ENCODE measurements around the gene DIABLO. TPM values are rescaled to one million over a fixed set of nuclear protein-coding genes. Genes with fewer than 3 reads are reported as not detected.

DIABLO gene
- total RNA-seq, 6 donors from 2014 or later = 27.2 to 61.8 (median 42.1) TPM

DNA sequence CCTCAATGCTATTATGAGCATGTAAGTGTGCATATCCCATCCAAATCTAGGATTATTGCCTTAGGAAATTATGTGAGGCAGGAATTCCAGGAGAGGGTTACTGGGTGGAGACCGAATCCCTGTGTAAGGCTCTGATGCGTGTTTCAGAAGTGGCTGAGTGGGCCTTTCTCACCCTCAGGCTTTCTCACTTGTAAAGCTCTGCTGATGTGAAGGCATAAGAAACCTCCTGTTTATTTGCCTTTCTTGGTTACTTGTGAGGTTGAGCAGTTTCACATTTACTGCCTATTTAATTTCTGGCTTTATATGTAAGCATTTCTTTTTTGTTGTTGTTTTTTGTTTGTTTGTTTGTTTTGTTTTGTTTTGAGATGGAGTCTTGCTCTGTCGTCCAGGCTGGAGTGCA lies 62.9 kb downstream of the DIABLO start:
- Histone ChIP-seq H3K4me1 (no peaks in the 10 kb centered on the region), H3K27ac (no peak overlapping the region), H3K36me3 (no peaks in the 10 kb centered on the region), H3K4me3 (no peak overlapping the region), H3K27me3 (no peaks in the 10 kb centered on the region), H3K9me3 (no peaks in the 10 kb centered on the region)
- TF ChIP-seq EP300 (IDR thresholded peaks at IDR 0.05) (no peak), POLR2AphosphoS5 (IDR thresholded peaks at IDR 0.05) (no peak), POLR2A (IDR thresholded peaks at IDR 0.05) (no peak)
- TF ChIP-seq, protein P1, sequence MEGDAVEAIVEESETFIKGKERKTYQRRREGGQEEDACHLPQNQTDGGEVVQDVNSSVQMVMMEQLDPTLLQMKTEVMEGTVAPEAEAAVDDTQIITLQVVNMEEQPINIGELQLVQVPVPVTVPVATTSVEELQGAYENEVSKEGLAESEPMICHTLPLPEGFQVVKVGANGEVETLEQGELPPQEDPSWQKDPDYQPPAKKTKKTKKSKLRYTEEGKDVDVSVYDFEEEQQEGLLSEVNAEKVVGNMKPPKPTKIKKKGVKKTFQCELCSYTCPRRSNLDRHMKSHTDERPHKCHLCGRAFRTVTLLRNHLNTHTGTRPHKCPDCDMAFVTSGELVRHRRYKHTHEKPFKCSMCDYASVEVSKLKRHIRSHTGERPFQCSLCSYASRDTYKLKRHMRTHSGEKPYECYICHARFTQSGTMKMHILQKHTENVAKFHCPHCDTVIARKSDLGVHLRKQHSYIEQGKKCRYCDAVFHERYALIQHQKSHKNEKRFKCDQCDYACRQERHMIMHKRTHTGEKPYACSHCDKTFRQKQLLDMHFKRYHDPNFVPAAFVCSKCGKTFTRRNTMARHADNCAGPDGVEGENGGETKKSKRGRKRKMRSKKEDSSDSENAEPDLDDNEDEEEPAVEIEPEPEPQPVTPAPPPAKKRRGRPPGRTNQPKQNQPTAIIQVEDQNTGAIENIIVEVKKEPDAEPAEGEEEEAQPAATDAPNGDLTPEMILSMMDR (IDR thresholded peaks at IDR 0.05) = no peak
- ATAC-seq (ENCODE audit: low FRiP score in 2 of 2) = no peak
- no peak for DNase-seq
- WGBS, 2 donors = 79 to 81% methylated on average over 3 of the region's 3 CpGs

DNA sequence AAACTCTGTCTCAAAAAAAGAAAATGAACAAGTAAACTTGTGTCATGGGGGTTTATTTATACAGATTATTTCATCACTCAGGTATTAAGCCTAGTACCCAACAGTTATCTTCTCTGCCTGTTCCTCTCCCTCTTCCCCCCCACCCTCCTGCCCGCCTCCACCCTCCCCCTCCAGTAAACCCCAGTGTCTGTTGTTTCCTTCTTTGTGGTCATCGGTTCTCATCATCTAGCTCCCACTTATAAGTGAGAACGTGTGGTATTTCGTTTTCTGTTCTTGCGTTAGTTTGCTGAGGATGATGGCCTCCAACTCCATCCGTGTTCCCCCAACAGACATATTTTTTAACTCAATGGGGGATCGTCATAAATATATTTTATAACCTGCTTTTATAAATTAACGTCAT lies 64.2 kb downstream of the DIABLO start:
- ATAC-seq (ENCODE audit: low FRiP score in 2 of 2) (no peak), DNase-seq (no peak)
- Histone ChIP-seq H3K4me3 (no peak overlapping the region), H3K27ac (no peak overlapping the region), H3K9me3 (no peaks in the 10 kb centered on the region), H3K36me3 (no peaks in the 10 kb centered on the region), H3K4me1 (no peaks in the 10 kb centered on the region), H3K27me3 (no peaks in the 10 kb centered on the region)
- TF ChIP-seq, protein P1 (IDR thresholded peaks at IDR 0.05) = no peak
- TF ChIP-seq EP300 (IDR thresholded peaks at IDR 0.05) (no peak), POLR2AphosphoS5 (IDR thresholded peaks at IDR 0.05) (no peak), POLR2A (IDR thresholded peaks at IDR 0.05) (no peak)
- 54 to 62% methylated on average over 8 of the region's 8 CpGs for WGBS, 2 donors

- H3K27me3 ChIP-seq = no peaks in the 10 kb centered on the region
- DNase-seq = no peak
- no peaks in the 10 kb centered on the region for H3K9me3 ChIP-seq
- no peaks in the 10 kb centered on the region for H3K4me1 ChIP-seq
- no peak for ATAC-seq (ENCODE audit: low FRiP score in 2 of 2)
- no peak overlapping the region for H3K27ac ChIP-seq
- H3K36me3 ChIP-seq = no peaks in the 10 kb centered on the region
- 85 to 86% methylated on average over 11 of the region's 11 CpGs for WGBS, 2 donors
- TF ChIP-seq, protein P1 (IDR thresholded peaks at IDR 0.05) = no peak
- TF ChIP-seq POLR2A (IDR thresholded peaks at IDR 0.05) (no peak), POLR2AphosphoS5 (IDR thresholded peaks at IDR 0.05) (no peak), EP300 (IDR thresholded peaks at IDR 0.05) (no peak)
- H3K4me3 ChIP-seq = no peak overlapping the region
These were observed 65.1 kb downstream of the DIABLO start for GRCh38 chr12:122160761-122161160.

- Histone ChIP-seq H3K27ac (no peak overlapping the region), H3K4me3 (no peak overlapping the region), H3K36me3 (no peaks in the 10 kb centered on the region), H3K9me3 (no peaks in the 10 kb centered on the region), H3K4me1 (no peaks in the 10 kb centered on the region), H3K27me3 (no peaks in the 10 kb centered on the region)
- TF ChIP-seq, protein P1 (IDR thresholded peaks at IDR 0.05) = no peak
- TF ChIP-seq POLR2A (IDR thresholded peaks at IDR 0.05) (no peak), POLR2AphosphoS5 (IDR thresholded peaks at IDR 0.05) (no peak), EP300 (IDR thresholded peaks at IDR 0.05) (no peak)
- WGBS, 2 donors = 62 to 72% methylated on average over 4 of the region's 4 CpGs
- DNase-seq (no peak), ATAC-seq (ENCODE audit: low FRiP score in 2 of 2) (no peak)
These were observed 66.0 kb downstream of the DIABLO start for GRCh38 chr12:122159882-122160281.

DNA sequence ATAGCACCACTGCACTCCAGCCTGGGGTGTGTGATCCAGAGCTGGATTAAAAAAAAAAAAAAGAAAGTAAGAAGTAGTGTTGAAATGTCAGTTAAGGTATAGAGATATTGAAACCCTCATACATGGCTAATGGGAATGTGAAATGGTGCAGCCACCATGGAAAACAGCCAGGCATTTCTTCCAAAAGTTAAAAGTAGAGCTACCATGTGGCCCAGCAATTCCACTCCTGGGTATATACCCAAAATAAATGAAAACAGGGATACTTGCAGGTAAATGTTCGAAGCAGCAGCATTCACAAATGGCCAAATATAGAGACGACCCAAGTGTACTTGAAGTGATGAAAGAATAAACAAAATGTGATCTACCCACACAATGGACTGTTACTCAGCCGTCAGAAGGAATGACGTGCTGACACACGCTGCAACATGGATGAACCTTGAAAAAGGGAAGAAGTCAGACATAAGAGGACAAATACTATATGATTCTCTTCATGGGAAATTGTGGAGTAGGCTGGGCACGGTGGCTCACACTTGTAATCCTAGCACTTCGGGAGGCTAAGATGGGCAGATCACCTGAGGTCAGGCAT lies 67.1 kb downstream of the DIABLO start:
- 67 to 77% methylated on average over 7 of the region's 7 CpGs for WGBS, 2 donors

More for the DNA sequence above, 67.1 kb downstream of the DIABLO start:
- Histone ChIP-seq H3K9me3 (no peaks in the 10 kb centered on the region), H3K36me3 (no peaks in the 10 kb centered on the region), H3K27ac (no peak overlapping the region), H3K4me1 (no peaks in the 10 kb centered on the region), H3K27me3 (no peaks in the 10 kb centered on the region), H3K4me3 (no peak overlapping the region)
- TF ChIP-seq EP300 (IDR thresholded peaks at IDR 0.05) (no peak), POLR2A (IDR thresholded peaks at IDR 0.05) (no peak)
- DNase-seq = no peak
- ATAC-seq (ENCODE audit: low FRiP score in 2 of 2) = no peak

Small RNAs within 50 kb of the gene (small RNA-seq; reads per million reads assigned to genes)
- 0.06 to 3.0 (median 0.48) reads per million in 4 donors for gene DIABLO

Other genes starting within 250 kb of the DIABLO start
- gene BCL7A, start 204.2 kb downstream of the DIABLO start, total RNA-seq = 10 to 100 TPM in 4 of 6 donors, 1 to 10 TPM in 2; 4.9 to 14.6 (median 12.7) TPM
- gene MLXIP, start 147.3 kb downstream of the DIABLO start, total RNA-seq = 100 to 1,000 TPM in 1 of 6 donors, 10 to 100 TPM in 5; 30.4 to 167 (median 55.0) TPM
- not detected for gene IL31, start 51.8 kb downstream of the DIABLO start, total RNA-seq
- 10 to 100 TPM in 2 of 6 donors, 1 to 10 TPM in 3, under 1 TPM in 1; 0.72 to 13.6 (median 5.5) TPM for gene LRRC43, start 42.9 kb downstream of the DIABLO start, total RNA-seq
- under 1 TPM in 3 of 6 donors, not detected in 3; 0.24 to 0.44 (median 0.29) TPM for gene B3GNT4, start 22.3 kb downstream of the DIABLO start, total RNA-seq
- gene VPS33A, start 40.4 kb upstream of the DIABLO start, total RNA-seq = 10 to 100 TPM in 5 of 6 donors, 1 to 10 TPM in 1; 7.3 to 18.5 (median 14.5) TPM
- 100 to 1,000 TPM in 4 of 6 donors, 10 to 100 TPM in 2; 78.4 to 152 (median 104) TPM for gene CLIP1, start 196.6 kb upstream of the DIABLO start, total RNA-seq

Measured in upper lobe of left lung (tissue), 6 donors.